Smooth muscle cell (in vitro differentiated cells): ENCODE results near the gene CCDC85B. TPM values are rescaled to one million over a fixed set of nuclear protein-coding genes. Genes with fewer than 3 reads are reported as not detected.

Experiments
- DNase-seq: peaks from one replicate; lab custom pipeline; 2025; ENCODE audit not compliant: unreplicated experiment; lab: John Stamatoyannopoulos, UW
- H2AFZ ChIP-seq: fragments of 200-600 bp; sonication (generic); 2 replicates; pipeline ENCODE4 v1.6.0; 2016; ENCODE audit warnings: antibody characterized with exemption, low read depth, mild to moderate bottlenecking
- H3F3A ChIP-seq: fragments of 200-600 bp; sonication (generic); 2 replicates; pipeline ENCODE4 v1.6.0; 2017; ENCODE audit warnings: antibody characterized with exemption, low read depth
- H3K27ac ChIP-seq: fragments of 200-600 bp; sonication (generic); 2 replicates; pipeline ENCODE4 v1.5.1; 2016; ENCODE audit warnings: low read depth, mild to moderate bottlenecking
- H3K27me3 ChIP-seq: fragments of 200-600 bp; sonication (generic); 2 replicates; pipeline ENCODE4 v1.6.1; 2016; ENCODE audit warnings: low read depth, mild to moderate bottlenecking
- H3K36me3 ChIP-seq: fragments of 200-600 bp; sonication (generic); 2 replicates; pipeline ENCODE4 v1.5.1; 2016; ENCODE audit warnings: low read depth
- H3K4me1 ChIP-seq: fragments of 200-600 bp; sonication (generic); 2 replicates; pipeline ENCODE4 v1.5.1; 2016; ENCODE audit warnings: low read depth
- H3K4me2 ChIP-seq: fragments of 200-600 bp; sonication (generic); 2 replicates; pipeline ENCODE4 v1.6.0; 2016; ENCODE audit warnings: mild to moderate bottlenecking
- H3K4me3 ChIP-seq: fragments of 200-600 bp; sonication (generic); 2 replicates; pipeline ENCODE4 v1.5.1; 2016; ENCODE audit warnings: mild to moderate bottlenecking
- H3K79me2 ChIP-seq: fragments of 200-600 bp; sonication (generic); 2 replicates; pipeline ENCODE4 v1.6.0; 2016; ENCODE audit warnings: low read depth, mild to moderate bottlenecking
- H3K9ac ChIP-seq: fragments of 200-600 bp; sonication (generic); 2 replicates; pipeline ENCODE4 v1.6.0; 2016; ENCODE audit warnings: low read depth
- H3K9me3 ChIP-seq: fragments of 200-600 bp; sonication (generic); replicated peaks from 2 replicates; pipeline ENCODE4 v1.5.1; 2016; ENCODE audit warnings: low read depth
- H4K20me1 ChIP-seq: fragments of 200-600 bp; sonication (generic); 2 replicates; pipeline ENCODE4 v1.6.0; 2016; ENCODE audit warnings: low read depth
- CTCF ChIP-seq: fragments of 200-600 bp; sonication (generic); IDR thresholded peaks from 2 replicates; pipeline ENCODE4 v1.5.1; 2017; ENCODE audit warnings: borderline replicate concordance, mild to moderate bottlenecking, antibody characterized with exemption; ENCODE audit not compliant: insufficient read depth, poor library complexity, severe bottlenecking
- WGBS: methylation state at CpG from one replicate; pipeline ENCODE4 v1.1.7; 2016; ENCODE audit warnings: low lambda C conversion rate; 5-methylcytosine and 5-hydroxymethylcytosine counted together
- polyA plus RNA-seq: library from polyadenylated mRNA; unstranded; fragments of >200 nt; fragmentation: Nextera tagmentation; extraction: Ambion mirVana; gene quantifications from 2 replicates; pipeline ENCODE4 v1.2.1, GENCODE V29; 2016
- total RNA-seq: library from RNA; depleted of rRNA; stranded (reverse); fragments of >200 nt; gene quantifications from 2 replicates; pipeline ENCODE4 v1.2.3, GENCODE V29; 2014

The CCDC85B gene
- total and polyA plus RNA-seq, 2 experiments from 2014 or later: 19.5 to 55.7 TPM

GRCh38 chr11:65882120-65883057 is 8.1 kb upstream of the CCDC85B start:
- H3K36me3 ChIP-seq: no peaks in the 10 kb centered on the region
- no peak overlapping the region for H3K27ac ChIP-seq
- no peak overlapping the region for H3K4me2 ChIP-seq
- peaks cover 5% of the 10 kb centered on the region for H4K20me1 ChIP-seq
- DNase-seq: no peak
- whole genome bisulfite sequencing: 98% methylated on average over 29 of the region's 30 CpGs
- peaks cover 14% of the 10 kb centered on the region for H3K79me2 ChIP-seq
- H3F3A ChIP-seq: no peaks in the 10 kb centered on the region
- no peaks in the 10 kb centered on the region for H3K27me3 ChIP-seq
- H3K9me3 ChIP-seq: no peaks in the 10 kb centered on the region
- H2AFZ ChIP-seq: no peak overlapping the region
- TF ChIP-seq CTCF: no peak
- H3K4me1 ChIP-seq: peaks cover 1% of the 10 kb centered on the region
- H3K4me3 ChIP-seq: no peak overlapping the region
- H3K9ac ChIP-seq: no peak overlapping the region

- TF ChIP-seq CTCF: no peak
- H3K9me3 ChIP-seq: no peaks in the 10 kb centered on the region
- H3K4me1 ChIP-seq: peaks cover 6% of the 10 kb centered on the region
- H3K27ac ChIP-seq: no peak overlapping the region
- H3K4me3 ChIP-seq: no peak overlapping the region
- no peak overlapping the region for H3K4me2 ChIP-seq
- no peak overlapping the region for H2AFZ ChIP-seq
- H3K79me2 ChIP-seq: peaks cover 17% of the 10 kb centered on the region
- H3K27me3 ChIP-seq: no peaks in the 10 kb centered on the region
- no peak for DNase-seq
- H3K36me3 ChIP-seq: no peaks in the 10 kb centered on the region
- H3K9ac ChIP-seq: no peak overlapping the region
- peaks cover 5% of the 10 kb centered on the region for H4K20me1 ChIP-seq
- 99% methylated on average over 12 of the region's 13 CpGs for WGBS
- peaks cover 6% of the 10 kb centered on the region for H3F3A ChIP-seq
These were observed 7.3 kb upstream of the CCDC85B start for GRCh38 chr11:65883058-65883761.

GRCh38 chr11:65883786-65884715 is 6.4 kb upstream of the CCDC85B start:
- Histone ChIP-seq H3K9me3 (no peaks in the 10 kb centered on the region), H4K20me1 (peaks cover 5% of the 10 kb centered on the region), H3K4me2 (no peak overlapping the region), H3K27ac (no peak overlapping the region), H3K79me2 (peaks cover 17% of the 10 kb centered on the region), H3F3A (peaks cover 7% of the 10 kb centered on the region), H3K4me3 (no peak overlapping the region), H3K9ac (no peak overlapping the region), H3K36me3 (no peaks in the 10 kb centered on the region), H2AFZ (no peak overlapping the region), H3K27me3 (no peaks in the 10 kb centered on the region), H3K4me1 (peaks cover 6% of the 10 kb centered on the region)
- no peak for TF ChIP-seq CTCF
- 91% methylated on average over 28 of the region's 28 CpGs for WGBS
- DNase-seq: no peak
